NAMALWA (cell line): ENCODE data around the gene CARD11.
A peak's percentile ranks its signal among the peaks of the same experiment; 100 is the strongest.
"Not testable (repeated sequence)": the region's sequence is repeated elsewhere in the genome, so short reads cannot be mapped to it uniquely, and the experiment has no call there.

Experiments used
- DNase-seq: peaks from one replicate; pipeline ENCODE4 v3.0.0-alpha.2; 2015; ENCODE audit warnings: low spot score

The CARD11 gene

GRCh38 chr7:3064067-3064466 lies 20.4 kb upstream of the CARD11 start:
- DNase-seq: no peak

DNA sequence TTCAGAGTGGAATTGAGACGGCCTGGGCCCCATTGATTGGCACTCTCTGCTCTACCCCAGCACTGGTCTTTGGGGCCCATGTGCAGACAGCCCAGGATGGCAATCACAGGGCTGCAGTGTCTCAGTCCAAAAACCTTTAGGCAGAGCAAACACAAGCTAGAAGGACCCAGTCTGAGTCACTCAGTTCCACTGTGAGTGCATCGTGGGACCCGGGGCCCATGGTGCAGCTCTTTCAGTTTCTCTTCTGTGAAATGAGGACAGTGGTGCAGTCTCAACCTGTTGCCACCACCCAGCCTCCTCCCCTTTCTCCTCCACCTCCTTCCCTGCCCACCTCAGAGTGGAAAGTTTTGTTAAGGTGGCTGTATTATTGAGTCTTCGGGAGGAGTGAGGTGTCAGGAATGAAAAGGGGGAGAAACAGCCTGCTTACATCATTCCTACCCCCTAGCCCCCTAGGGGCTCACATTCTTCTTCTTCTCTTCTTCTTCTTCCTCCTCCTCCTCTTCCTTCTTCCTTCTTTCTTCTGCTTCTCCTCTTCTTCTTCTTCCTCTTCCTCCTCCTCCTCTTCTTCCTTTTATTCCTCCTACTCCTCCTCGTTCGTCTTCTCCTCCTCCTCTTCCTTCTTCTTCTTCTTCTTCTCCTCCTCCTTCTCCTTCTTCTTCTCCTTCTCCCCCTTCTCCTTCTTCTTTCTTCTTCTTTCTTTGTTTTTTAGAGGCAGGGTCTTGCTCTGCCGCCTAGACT lies 19.5 kb upstream of the CARD11 start:
- peak; percentile 32 for DNase-seq

- no peak for DNase-seq
Measured at GRCh38 chr7:3057066-3057420, 13.4 kb upstream of the CARD11 start.

DNA sequence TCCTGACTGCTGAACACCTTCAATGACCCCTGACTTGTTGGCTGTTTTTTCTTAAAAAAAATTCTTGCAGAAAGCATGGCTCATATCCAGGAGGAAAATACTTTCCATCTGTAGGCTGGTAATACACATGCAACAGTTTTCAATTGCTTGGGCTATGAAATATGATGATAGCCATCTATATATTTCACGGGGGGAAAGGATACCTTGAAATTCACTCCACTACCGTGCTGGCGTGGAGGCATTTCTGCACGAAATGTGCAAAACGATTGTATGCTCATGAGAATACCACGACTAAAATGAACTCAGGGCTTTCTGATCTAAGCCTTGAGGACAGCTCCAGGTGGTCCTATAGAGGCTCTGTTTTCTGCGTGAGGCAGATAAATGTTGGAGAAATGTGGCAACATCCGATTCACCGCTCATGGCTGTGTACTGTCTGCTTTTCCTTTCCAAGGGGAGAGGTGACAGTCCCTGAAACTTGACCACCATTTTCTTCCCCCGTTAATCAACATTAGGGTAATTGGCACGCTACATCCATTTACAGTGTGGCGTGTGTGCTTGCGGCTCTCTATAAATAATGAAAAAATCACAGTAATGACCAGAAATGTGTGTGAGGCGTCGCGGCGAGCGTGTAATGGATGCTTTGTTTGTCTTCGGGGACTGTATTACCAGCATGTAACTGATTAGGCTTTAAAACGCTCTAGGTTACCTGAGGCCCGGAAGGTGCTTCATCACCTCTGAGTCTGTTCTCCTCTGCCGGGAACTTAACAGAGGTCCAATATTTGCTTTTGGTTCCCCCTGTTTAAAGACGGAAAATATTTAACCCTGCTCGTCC lies 12.8 kb upstream of the CARD11 start:
- no peak for DNase-seq

GRCh38 chr7:3055626-3056025 lies 12.0 kb upstream of the CARD11 start:
- no peak for DNase-seq

GRCh38 chr7:3042861-3043489 lies 692 bp downstream of the CARD11 start:
- DNase-seq: peak; percentile 81

DNA sequence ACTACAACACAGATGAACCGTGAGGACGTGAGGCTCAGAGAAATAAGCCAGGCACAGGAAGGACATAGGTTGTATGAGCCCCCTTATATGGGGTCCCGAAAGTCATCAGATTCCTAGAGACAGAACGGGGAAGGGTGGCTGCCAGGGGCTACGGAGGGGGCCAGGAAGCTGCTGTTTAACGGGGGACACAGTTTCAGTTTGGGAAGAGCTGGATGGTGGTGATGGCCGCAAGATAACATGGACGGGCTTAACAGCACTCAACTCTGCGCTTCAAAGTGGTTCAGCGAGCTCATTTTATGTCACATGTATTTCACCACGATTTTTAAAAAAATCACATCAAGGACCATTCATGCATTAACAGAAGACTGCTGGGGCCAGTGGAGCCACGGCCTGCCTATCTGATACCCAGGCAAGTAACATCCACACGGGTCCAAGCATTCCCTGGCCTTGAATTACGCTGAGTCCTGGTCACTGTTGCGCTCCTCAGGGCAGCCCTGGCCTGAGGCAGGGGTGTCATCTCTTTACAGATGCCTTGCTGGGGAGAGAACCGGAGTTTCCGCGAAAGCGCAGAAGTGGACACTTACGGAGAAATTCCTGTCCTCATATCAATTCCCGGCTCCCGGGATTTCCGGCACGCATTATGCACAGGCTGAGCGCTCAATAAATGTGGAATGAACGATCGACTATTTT lies 1.5 kb downstream of the CARD11 start:
- DNase-seq: no peak

DNA sequence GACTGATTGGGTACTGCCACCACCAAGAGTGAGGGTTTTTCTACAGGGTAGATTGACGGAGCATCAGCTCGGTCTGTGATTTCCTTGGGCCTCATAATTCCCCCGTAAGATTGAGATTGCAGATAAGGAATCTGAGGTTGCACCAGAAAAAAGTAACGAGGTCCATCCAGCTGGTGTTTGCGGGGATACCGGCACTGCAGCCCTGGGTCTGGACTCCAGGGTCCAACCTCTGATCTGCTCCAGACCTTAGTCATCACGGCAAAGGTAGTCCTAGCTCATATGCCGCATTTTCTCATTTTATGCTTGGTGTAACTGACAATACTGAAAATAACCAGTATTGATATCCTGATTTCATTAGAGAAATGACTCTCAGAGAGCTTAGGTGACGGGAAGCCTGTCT lies 3.9 kb downstream of the CARD11 start:
- no peak for DNase-seq

GRCh38 chr7:3038011-3038410 lies 5.7 kb downstream of the CARD11 start:
- DNase-seq: not testable (repeated sequence)

DNA sequence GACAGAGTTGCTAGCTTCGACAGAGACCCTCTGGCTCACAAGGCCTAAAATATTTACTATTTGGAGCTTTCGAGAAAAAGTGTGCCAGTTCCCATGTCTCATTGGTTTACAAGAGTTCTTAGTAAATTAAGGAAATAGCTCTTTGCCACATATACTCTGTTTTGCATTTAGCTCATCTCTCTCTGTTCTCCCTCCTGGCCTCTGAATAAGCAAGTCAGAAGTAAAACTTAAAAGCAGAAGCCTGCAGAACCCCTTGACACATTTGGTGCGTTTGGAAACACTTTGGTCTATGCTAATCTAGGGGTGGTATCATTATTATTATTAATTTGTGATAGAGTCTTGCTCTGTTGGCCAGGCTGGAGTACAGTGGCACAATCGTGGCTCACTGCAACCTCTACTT lies 6.4 kb downstream of the CARD11 start:
- peak; percentile 18 for DNase-seq

DNA sequence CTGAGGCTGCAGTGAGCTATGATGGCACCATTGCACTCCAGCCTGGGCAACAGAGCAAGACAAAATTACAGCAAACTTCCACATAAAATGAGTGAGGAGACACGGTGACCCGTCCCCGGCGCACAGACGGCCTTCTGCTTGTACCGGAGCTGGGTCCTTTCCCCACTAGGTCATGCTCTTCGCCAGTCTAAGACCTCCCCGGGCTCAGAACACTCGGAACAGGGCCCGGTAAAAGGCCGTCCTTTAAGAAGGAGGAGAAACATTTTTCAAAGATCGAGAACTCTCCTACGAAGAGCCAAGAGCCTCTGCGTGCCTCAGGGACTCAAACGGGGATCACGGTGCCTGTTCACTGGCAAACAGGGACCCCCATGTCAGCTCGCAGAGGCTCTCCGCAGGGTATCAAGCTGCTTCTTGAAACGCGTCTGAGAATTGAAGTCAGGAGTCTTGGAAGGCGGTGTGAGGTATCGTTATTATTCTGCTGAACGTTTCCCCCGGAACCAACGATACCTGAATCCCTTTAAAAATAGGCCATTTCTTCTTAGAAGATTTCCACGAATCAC lies 9.0 kb downstream of the CARD11 start:
- DNase-seq: no peak

GRCh38 chr7:3033581-3033980 lies 10.1 kb downstream of the CARD11 start:
- no peak for DNase-seq

- DNase-seq: no peak
Measured at GRCh38 chr7:3033136-3033535, 10.5 kb downstream of the CARD11 start.

DNA sequence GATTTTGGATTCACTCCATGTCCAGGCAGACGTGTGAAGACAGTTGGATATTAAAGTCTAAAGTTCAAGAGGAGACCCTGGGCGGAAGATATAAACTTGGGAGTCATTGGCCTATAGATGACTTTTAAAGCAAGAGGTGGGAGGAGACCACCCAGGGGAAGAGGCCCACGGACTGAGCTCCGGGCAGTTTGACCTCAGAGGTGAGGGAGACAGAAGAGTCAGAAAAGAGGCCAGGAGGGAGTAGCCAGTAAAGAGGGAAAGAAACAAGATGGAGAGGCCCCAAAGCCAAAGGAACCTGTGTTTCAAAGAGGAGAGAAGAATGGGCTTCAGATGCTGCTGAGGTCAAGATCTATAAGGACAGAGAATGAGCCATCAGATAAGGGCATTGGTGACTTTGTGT lies 11.4 kb downstream of the CARD11 start:
- no peak for DNase-seq

DNA sequence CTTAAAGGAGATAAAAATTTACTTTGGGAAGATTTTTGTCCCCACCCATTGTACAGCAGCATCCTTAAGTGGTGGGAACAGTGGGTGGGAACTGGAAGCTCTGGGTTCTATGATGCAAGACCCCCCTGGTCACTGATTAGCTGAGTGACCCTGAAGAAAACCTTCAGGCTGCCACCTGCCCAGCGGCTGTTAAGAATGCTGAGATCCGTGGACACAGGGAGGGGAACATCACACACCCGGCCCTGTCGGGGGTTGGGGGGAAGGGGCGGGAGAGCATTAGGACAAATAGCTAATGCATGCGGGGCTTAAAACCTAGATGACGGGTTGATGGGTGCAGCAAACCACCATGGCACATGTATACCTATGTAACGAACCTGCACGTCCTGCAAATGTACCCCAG lies 14.5 kb downstream of the CARD11 start:
- no peak for DNase-seq

DNA sequence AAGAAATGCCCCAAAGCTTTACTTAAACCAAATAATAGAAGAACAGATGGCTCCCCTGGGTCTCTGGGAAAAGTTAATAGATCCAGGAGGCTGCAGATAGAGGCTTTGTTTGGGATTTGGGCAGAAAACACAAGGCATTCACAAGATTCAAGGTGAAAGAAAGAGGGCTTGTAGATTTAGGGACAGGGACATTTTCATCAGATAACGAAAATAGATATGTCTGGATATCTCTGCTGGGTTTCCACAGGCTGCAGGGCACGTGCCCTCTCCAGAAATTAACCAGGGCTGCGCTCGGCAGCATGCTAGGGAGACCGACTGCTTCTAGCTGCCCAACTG lies 14.9 kb downstream of the CARD11 start:
- DNase-seq: no peak

DNA sequence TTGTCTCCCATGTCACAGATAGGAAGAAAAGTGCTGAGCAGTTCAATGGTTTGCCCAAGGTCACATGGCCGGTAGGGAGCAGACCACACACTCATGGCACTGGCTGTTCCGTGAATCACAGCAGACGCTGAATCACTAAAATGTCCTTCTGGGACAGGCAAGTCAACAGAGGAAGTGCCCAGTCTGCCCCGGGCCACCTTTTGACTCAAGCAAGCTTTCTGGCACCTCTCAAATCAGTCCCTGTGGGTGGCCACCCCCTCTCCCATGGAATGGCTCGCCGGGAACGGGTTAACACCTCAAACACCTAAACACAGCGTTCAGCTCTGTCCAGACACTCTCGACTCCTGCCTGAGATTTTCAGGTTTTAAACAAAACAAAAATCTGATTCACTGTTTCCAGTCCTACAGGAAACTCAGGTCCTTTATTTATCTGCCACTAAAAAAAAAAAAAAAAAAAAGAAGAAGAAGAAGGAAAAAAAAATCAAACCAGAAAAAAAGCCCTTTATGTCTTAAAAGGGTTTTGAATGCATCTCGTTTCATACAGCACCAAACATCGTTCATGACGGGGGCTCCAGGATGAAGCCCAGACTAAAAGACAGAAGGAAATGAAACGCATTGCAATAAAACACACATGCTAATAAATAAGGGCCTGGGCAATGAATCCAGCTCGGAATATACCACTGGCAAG lies 15.5 kb downstream of the CARD11 start:
- no peak for DNase-seq

GRCh38 chr7:3027005-3027845 lies 16.4 kb downstream of the CARD11 start:
- DNase-seq: no peak

GRCh38 chr7:3025616-3026015 lies 18.1 kb downstream of the CARD11 start:
- no peak for DNase-seq

DNA sequence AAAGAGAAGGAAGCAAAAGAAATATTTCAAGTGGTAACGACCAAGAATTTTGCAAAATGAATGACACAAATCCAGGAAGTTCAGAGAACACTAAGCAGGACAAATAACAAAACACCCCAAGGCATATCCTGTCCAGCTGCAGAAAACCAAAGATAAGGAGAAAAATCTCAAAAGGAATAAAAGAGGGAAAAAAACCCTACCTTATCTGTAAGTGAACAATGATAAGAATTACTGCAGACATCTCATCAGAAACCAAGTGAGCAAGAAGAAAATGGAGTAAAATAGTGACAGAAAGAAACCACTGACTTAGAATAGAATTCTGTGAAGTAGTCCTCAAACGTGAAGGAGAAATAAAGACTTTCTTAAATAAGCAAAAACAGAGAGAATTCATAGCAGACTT lies 21.8 kb downstream of the CARD11 start:
- no peak for DNase-seq

GRCh38 chr7:3021224-3021623 lies 22.4 kb downstream of the CARD11 start:
- DNase-seq: not testable (repeated sequence)
